ENCODE results near the gene KATNB1. TPM values are rescaled to one million over a fixed set of nuclear protein-coding genes. Genes with fewer than 3 reads are reported as not detected.

KATNB1 gene
- total RNA-seq, 4 donors from 2014 or later: 30.6 to 54.9 (median 41.1) TPM

Small RNA genes within 50 kb of the gene (microRNA-seq; reads per million reads assigned to microRNA genes)
- 0 reads per million in 2 donors for gene MIR6772 (ENCODE audit: borderline number of aligned reads in 1 of 2, borderline replicate concordance in 2 of 2)

Other genes starting within 250 kb of the KATNB1 start
- gene DOK4, start 249.3 kb upstream of the KATNB1 start, total RNA-seq: 10 to 100 TPM; 38.9 to 60.5 (median 44.6) TPM
- 10 to 100 TPM; 13.7 to 18.9 (median 16.4) TPM for gene CCDC102A, start 199.2 kb upstream of the KATNB1 start, total RNA-seq
- gene ADGRG5, start 193.1 kb upstream of the KATNB1 start, total RNA-seq: 1 to 10 TPM in 1 of 4 donors, under 1 TPM in 3; 0.23 to 1.5 (median 0.47) TPM
- gene ADGRG1, start 107.1 kb upstream of the KATNB1 start, total RNA-seq: 100 to 1,000 TPM; 129 to 159 (median 136) TPM
- gene ADGRG3, start 67.5 kb upstream of the KATNB1 start, total RNA-seq: 1 to 10 TPM in 3 of 4 donors, under 1 TPM in 1; 0.25 to 7.3 (median 1.1) TPM
- not detected for gene DRC7, start 41.0 kb upstream of the KATNB1 start, total RNA-seq
- gene KIFC3, start 66.7 kb downstream of the KATNB1 start, total RNA-seq: 100 to 1,000 TPM; 116 to 206 (median 164) TPM
- gene CNGB1, start 235.4 kb downstream of the KATNB1 start, total RNA-seq: not detected

All from lower leg skin (tissue), 4 donors.